ENCODE data around the gene PLK4.

Gene PLK4

DNA sequence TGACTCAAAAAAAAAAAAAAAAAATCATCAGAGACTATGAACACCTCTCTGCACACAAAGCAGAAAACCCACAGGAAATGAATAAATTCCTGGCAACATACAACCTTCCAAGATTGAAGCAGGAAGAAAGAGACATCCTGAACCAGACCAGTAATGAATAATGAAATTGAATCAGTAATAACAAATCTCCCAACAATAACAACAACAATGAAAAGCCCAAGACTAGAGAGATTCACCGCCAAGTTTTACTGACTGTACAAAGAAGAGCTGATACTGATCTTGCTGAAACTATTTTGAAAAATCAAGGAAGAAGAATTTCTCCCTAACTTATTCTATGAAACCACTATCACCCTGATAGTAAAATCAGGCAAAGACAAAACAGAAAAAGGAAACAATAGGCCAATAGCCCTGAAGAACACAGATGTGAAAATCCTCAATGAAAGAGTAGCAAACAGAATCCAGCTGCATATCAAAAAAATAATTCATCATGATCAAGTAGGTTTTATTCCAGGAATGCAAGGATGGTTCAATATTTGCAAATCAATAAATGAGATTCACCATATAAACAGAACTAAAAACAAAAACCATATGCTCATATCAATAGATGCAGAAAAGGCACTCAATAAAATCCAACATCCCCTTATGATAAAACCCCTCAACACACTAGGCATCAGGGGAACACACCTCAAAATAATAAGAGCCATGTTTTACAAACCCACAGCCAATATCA lies 31.0 kb upstream of the PLK4 start:
- in situ Hi-C loops (cut with MboI; ENCODE audit: low sequenced_read_pairs, unreplicated experiment) = no loop called here
- TF ChIP-seq, protein P1, sequence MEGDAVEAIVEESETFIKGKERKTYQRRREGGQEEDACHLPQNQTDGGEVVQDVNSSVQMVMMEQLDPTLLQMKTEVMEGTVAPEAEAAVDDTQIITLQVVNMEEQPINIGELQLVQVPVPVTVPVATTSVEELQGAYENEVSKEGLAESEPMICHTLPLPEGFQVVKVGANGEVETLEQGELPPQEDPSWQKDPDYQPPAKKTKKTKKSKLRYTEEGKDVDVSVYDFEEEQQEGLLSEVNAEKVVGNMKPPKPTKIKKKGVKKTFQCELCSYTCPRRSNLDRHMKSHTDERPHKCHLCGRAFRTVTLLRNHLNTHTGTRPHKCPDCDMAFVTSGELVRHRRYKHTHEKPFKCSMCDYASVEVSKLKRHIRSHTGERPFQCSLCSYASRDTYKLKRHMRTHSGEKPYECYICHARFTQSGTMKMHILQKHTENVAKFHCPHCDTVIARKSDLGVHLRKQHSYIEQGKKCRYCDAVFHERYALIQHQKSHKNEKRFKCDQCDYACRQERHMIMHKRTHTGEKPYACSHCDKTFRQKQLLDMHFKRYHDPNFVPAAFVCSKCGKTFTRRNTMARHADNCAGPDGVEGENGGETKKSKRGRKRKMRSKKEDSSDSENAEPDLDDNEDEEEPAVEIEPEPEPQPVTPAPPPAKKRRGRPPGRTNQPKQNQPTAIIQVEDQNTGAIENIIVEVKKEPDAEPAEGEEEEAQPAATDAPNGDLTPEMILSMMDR (IDR thresholded peaks at IDR 0.05; ENCODE audit: borderline replicate concordance, control extremely low read depth, extremely low read depth, insufficient read depth, missing control alignments) = no peak
- no peak for DNase-seq (ENCODE audit: low spot score)

- TF ChIP-seq, protein P1 (IDR thresholded peaks at IDR 0.05; ENCODE audit: borderline replicate concordance, control extremely low read depth, extremely low read depth, insufficient read depth, missing control alignments) = no peak
- in situ Hi-C loops (cut with MboI; ENCODE audit: low sequenced_read_pairs, unreplicated experiment) = no loop called here
- DNase-seq (ENCODE audit: low spot score) = no peak
These were observed 28.0 kb upstream of the PLK4 start for GRCh38 chr4:127852661-127853060.

DNA sequence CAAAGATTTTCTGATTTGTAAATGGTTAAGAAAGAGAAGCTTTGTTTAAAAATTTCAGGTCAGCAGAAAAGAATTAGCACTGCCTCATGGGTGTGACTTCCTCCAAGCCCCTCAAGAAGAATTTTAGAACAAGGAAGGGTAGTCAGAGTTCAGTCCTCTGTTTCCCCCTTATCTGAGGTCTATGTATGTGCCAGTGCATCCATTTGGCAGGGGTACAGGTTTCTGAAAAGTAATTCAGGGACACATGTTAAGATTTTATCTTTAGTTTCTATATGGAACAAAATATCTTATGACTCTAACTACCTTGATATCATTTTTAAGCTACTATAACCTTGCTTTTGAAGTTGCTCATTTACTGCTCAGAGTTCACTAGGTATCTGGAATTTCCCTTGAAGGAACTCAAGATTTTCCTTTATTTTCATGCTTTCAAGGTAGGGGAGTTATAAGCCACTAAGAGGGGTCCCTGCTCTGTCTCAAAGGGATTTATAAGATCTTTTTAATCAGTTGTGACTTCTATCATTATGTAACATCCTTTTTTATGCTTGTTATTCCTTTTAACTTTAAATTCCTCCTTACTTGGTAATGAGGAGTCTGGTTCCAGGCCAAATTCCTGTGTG lies 24.4 kb upstream of the PLK4 start:
- no peak for DNase-seq (ENCODE audit: low spot score)
- TF ChIP-seq, protein P1 (IDR thresholded peaks at IDR 0.05; ENCODE audit: borderline replicate concordance, control extremely low read depth, extremely low read depth, insufficient read depth, missing control alignments) = no peak
- in situ Hi-C loops (cut with MboI; ENCODE audit: low sequenced_read_pairs, unreplicated experiment) = no loop called here

- TF ChIP-seq, protein P1 (IDR thresholded peaks at IDR 0.05; ENCODE audit: borderline replicate concordance, control extremely low read depth, extremely low read depth, insufficient read depth, missing control alignments) = no peak
- in situ Hi-C loops (cut with MboI; ENCODE audit: low sequenced_read_pairs, unreplicated experiment) = no loop called here
- peak; percentile 45 for DNase-seq (ENCODE audit: low spot score)
These were observed 23.8 kb upstream of the PLK4 start for GRCh38 chr4:127856813-127857447.

- no peak for DNase-seq (ENCODE audit: low spot score)
- TF ChIP-seq, protein P1 (IDR thresholded peaks at IDR 0.05; ENCODE audit: borderline replicate concordance, control extremely low read depth, extremely low read depth, insufficient read depth, missing control alignments) = no peak
- in situ Hi-C loops (cut with MboI; ENCODE audit: low sequenced_read_pairs, unreplicated experiment) = no loop called here
These were observed 23.1 kb upstream of the PLK4 start for GRCh38 chr4:127857641-127858040.

DNA sequence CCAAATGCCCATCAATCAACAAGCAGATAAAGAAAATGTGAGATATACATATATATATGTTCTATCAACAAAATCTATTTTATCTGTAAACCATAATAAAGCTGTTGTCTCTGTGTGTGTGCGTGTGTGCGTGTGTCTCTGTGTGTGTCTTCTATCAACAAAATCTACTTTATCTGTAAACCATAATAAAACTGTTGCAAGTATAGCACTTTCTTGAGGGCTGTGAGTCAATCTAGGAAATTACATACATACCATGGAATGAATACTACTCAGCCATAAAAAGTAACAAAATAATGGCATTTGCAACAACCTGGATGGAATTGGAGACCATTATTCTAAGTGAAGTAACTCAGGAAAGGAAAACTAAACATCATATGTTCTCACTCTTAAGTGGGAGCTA lies 12.5 kb upstream of the PLK4 start:
- TF ChIP-seq, protein P1 (IDR thresholded peaks at IDR 0.05; ENCODE audit: borderline replicate concordance, control extremely low read depth, extremely low read depth, insufficient read depth, missing control alignments) = no peak
- in situ Hi-C loops (cut with MboI; ENCODE audit: low sequenced_read_pairs, unreplicated experiment) = no loop called here
- no peak for DNase-seq (ENCODE audit: low spot score)

Data from GM13976 (cell line).